ENCODE data around the gene CFAP157.

The CFAP157 gene

GRCh38 chr9:127732444-127732843 lies 25.7 kb downstream of the CFAP157 start:
- no peak overlapping the region for H3K4me3 ChIP-seq
- no peak overlapping the region for H3K27ac ChIP-seq
- no peaks in the 10 kb centered on the region for H3K9me3 ChIP-seq (ENCODE audit: low read depth, low read length)
- H3K9ac ChIP-seq (ENCODE audit: insufficient read length) = no peak overlapping the region
- TF ChIP-seq POLR2AphosphoS5 (IDR thresholded peaks at IDR 0.05; ENCODE audit: borderline replicate concordance, low read depth, low read length) (no peak), FOXP2 (optimal IDR thresholded peaks at IDR 0.05; ENCODE audit: control extremely low read depth, extremely low read length, insufficient read depth) (no peak), EZH2 (IDR thresholded peaks at IDR 0.05) (no peak)
- H3K36me3 ChIP-seq (ENCODE audit: insufficient read depth, low read length) = no peaks in the 10 kb centered on the region
- DNase-seq (ENCODE audit: low read depth, low spot score) = no peak

- Histone ChIP-seq H3K9me3 (ENCODE audit: low read depth, low read length) (no peaks in the 10 kb centered on the region), H3K9ac (ENCODE audit: insufficient read length) (no peak overlapping the region), H3K27ac (no peak overlapping the region), H3K4me3 (no peak overlapping the region), H3K36me3 (ENCODE audit: insufficient read depth, low read length) (no peaks in the 10 kb centered on the region)
- no peak for DNase-seq (ENCODE audit: low read depth, low spot score)
- no peak for TF ChIP-seq EZH2 (IDR thresholded peaks at IDR 0.05)
- TF ChIP-seq POLR2AphosphoS5 (IDR thresholded peaks at IDR 0.05; ENCODE audit: borderline replicate concordance, low read depth, low read length) = no peak
- no peak for TF ChIP-seq FOXP2 (optimal IDR thresholded peaks at IDR 0.05; ENCODE audit: control extremely low read depth, extremely low read length, insufficient read depth)
Measured at GRCh38 chr9:127733614-127734013, 26.8 kb downstream of the CFAP157 start.

- no peak overlapping the region for H3K9ac ChIP-seq (ENCODE audit: insufficient read length)
Measured at GRCh38 chr9:127734247-127734746, 27.5 kb downstream of the CFAP157 start.

GRCh38 chr9:127734747-127735529 lies 28.1 kb downstream of the CFAP157 start, which contains the start of gene TOR2A:
Gene TOR2A, minus strand, starts transcription at chr9:127735294. Its CDS starts 24 bp downstream, at chr9:127735270.
- Histone ChIP-seq H3K27ac (peak within 1 kb of the TSS; percentile 76), H3K9me3 (ENCODE audit: low read depth, low read length) (no peaks in the 10 kb centered on the region), H3K9ac (ENCODE audit: insufficient read length) (peak within 1 kb of the TSS; percentile 78), H3K36me3 (ENCODE audit: insufficient read depth, low read length) (no peaks in the 10 kb centered on the region), H3K4me3 (peak within 1 kb of the TSS; percentile 95)
- TF ChIP-seq FOXP2 (optimal IDR thresholded peaks at IDR 0.05; ENCODE audit: control extremely low read depth, extremely low read length, insufficient read depth) = peak; percentile 82
- peak; percentile 57; the same call in 1 of the 2 replicates for TF ChIP-seq POLR2AphosphoS5 (IDR thresholded peaks at IDR 0.05; ENCODE audit: borderline replicate concordance, low read depth, low read length)
- TF ChIP-seq EZH2 (IDR thresholded peaks at IDR 0.05) = no peak
- DNase-seq (ENCODE audit: low read depth, low spot score) = peak; percentile 65

More at GRCh38 chr9:127734247-127734746, 27.5 kb downstream of the CFAP157 start:
- Histone ChIP-seq H3K4me3 (peak overlapping the region; percentile 95), H3K9me3 (ENCODE audit: low read depth, low read length) (no peaks in the 10 kb centered on the region), H3K36me3 (ENCODE audit: insufficient read depth, low read length) (no peaks in the 10 kb centered on the region), H3K27ac (no peak overlapping the region)
- DNase-seq (ENCODE audit: low read depth, low spot score) = no peak
- peak; percentile 60 for TF ChIP-seq FOXP2 (optimal IDR thresholded peaks at IDR 0.05; ENCODE audit: control extremely low read depth, extremely low read length, insufficient read depth)
- no peak for TF ChIP-seq EZH2 (IDR thresholded peaks at IDR 0.05)
- TF ChIP-seq POLR2AphosphoS5 (IDR thresholded peaks at IDR 0.05; ENCODE audit: borderline replicate concordance, low read depth, low read length) = no peak

GRCh38 chr9:127735530-127736185 lies 28.9 kb downstream of the CFAP157 start:
- no peak for DNase-seq (ENCODE audit: low read depth, low spot score)
- no peaks in the 10 kb centered on the region for H3K9me3 ChIP-seq (ENCODE audit: low read depth, low read length)
- no peak for TF ChIP-seq EZH2 (IDR thresholded peaks at IDR 0.05)
- H3K27ac ChIP-seq = no peak overlapping the region
- H3K36me3 ChIP-seq (ENCODE audit: insufficient read depth, low read length) = no peaks in the 10 kb centered on the region
- H3K9ac ChIP-seq (ENCODE audit: insufficient read length) = no peak overlapping the region
- 0 out of 2 replicates have a peak overlapping the region, but pooled peaks have one; percentile 20 for H3K4me3 ChIP-seq

- H3K36me3 ChIP-seq (ENCODE audit: insufficient read depth, low read length) = no peaks in the 10 kb centered on the region
- no peaks in the 10 kb centered on the region for H3K9me3 ChIP-seq (ENCODE audit: low read depth, low read length)
- TF ChIP-seq EZH2 (IDR thresholded peaks at IDR 0.05) = no peak
- TF ChIP-seq POLR2AphosphoS5 (IDR thresholded peaks at IDR 0.05; ENCODE audit: borderline replicate concordance, low read depth, low read length) = no peak
- TF ChIP-seq FOXP2 (optimal IDR thresholded peaks at IDR 0.05; ENCODE audit: control extremely low read depth, extremely low read length, insufficient read depth) = no peak
- no peak for DNase-seq (ENCODE audit: low read depth, low spot score)
- no peak overlapping the region for H3K4me3 ChIP-seq
- H3K9ac ChIP-seq (ENCODE audit: insufficient read length) = no peak overlapping the region
- H3K27ac ChIP-seq = no peak overlapping the region
Measured at GRCh38 chr9:127738666-127739065, 31.9 kb downstream of the CFAP157 start.

GRCh38 chr9:127739614-127740330 lies 33.0 kb downstream of the CFAP157 start:
- Histone ChIP-seq H3K9ac (ENCODE audit: insufficient read length) (no peak overlapping the region), H3K4me3 (no peak overlapping the region)

More at GRCh38 chr9:127739614-127740330, 33.0 kb downstream of the CFAP157 start:
- TF ChIP-seq FOXP2 (optimal IDR thresholded peaks at IDR 0.05; ENCODE audit: control extremely low read depth, extremely low read length, insufficient read depth) = no peak
- no peak for TF ChIP-seq EZH2 (IDR thresholded peaks at IDR 0.05)
- TF ChIP-seq POLR2AphosphoS5 (IDR thresholded peaks at IDR 0.05; ENCODE audit: borderline replicate concordance, low read depth, low read length) = no peak
- Histone ChIP-seq H3K27ac (no peak overlapping the region), H3K36me3 (ENCODE audit: insufficient read depth, low read length) (no peaks in the 10 kb centered on the region), H3K9me3 (ENCODE audit: low read depth, low read length) (no peaks in the 10 kb centered on the region)
- no peak for DNase-seq (ENCODE audit: low read depth, low spot score)
